Peyer's patch (tissue), 4 donors: ENCODE data around the gene U2AF1. TPM values are rescaled to one million over a fixed set of nuclear protein-coding genes. Genes with fewer than 3 reads are reported as not detected.
"Not testable (repeated sequence)": the region's sequence is repeated elsewhere in the genome, so short reads cannot be mapped to it uniquely, and the experiment has no call there.

Experiments used
- DNase-seq, 3 donors: peaks; one replicate each; pipeline ENCODE4 v3.0.0-alpha.2; 2017 to 2019
- H3K27ac ChIP-seq, 4 donors: fragments of 200-600 bp; sonication (generic); one replicate each; pipeline ENCODE4 v1.5.1; 2016 to 2019
- H3K27me3 ChIP-seq, 2 donors: fragments of 200-600 bp; sonication (generic); one replicate each; pipeline ENCODE4 v1.5.1; 2019
- H3K36me3 ChIP-seq, 3 donors: fragments of 200-600 bp; sonication (generic); one replicate each; pipeline ENCODE4 v1.5.1; 2016 to 2019
- H3K4me1 ChIP-seq, 4 donors: fragments of 200-600 bp; sonication (generic); one replicate each; pipeline ENCODE4 v1.5.1; 2016 to 2019
- H3K4me3 ChIP-seq, 4 donors: fragments of 200-600 bp; sonication (generic); 1 replicate in 3 of 4; 2 replicates in 1 of 4; pipeline ENCODE4 v1.5.1; 2016 to 2019; ENCODE audit warnings: mild to moderate bottlenecking in 1 of 4
- H3K9me3 ChIP-seq, 4 donors: fragments of 200-600 bp; sonication (generic); one replicate each; pipeline ENCODE4 v1.5.1; 2016 to 2019; ENCODE audit warnings: mild to moderate bottlenecking in 1 of 4
- total RNA-seq, 4 donors: library from RNA; depleted of rRNA; stranded (reverse); fragments of >200 nt; gene quantifications; one replicate each; pipeline ENCODE4 v1.1.0, GENCODE V29; 2016

The U2AF1 gene
- total RNA-seq, 4 donors from 2014 or later = 28.1 to 53.6 (median 48.2) TPM

GRCh38 chr21:43102281-43102680 is 5.1 kb downstream of the U2AF1 start:
- not testable (repeated sequence) for H3K27me3 ChIP-seq, H3K4me1 ChIP-seq, DNase-seq, H3K36me3 ChIP-seq, H3K9me3 ChIP-seq, H3K4me3 ChIP-seq, H3K27ac ChIP-seq

- H3K4me3 ChIP-seq, H3K27me3 ChIP-seq, H3K9me3 ChIP-seq, DNase-seq, H3K4me1 ChIP-seq, H3K27ac ChIP-seq, H3K36me3 ChIP-seq: not testable (repeated sequence)
These were observed 5.7 kb downstream of the U2AF1 start for GRCh38 chr21:43101676-43102075.

GRCh38 chr21:43101000-43101399 is 6.4 kb downstream of the U2AF1 start:
- H3K27ac ChIP-seq = not testable (repeated sequence)

GRCh38 chr21:43091979-43092614 is 15.3 kb downstream of the U2AF1 start:
- DNase-seq, H3K4me3 ChIP-seq, H3K4me1 ChIP-seq, H3K36me3 ChIP-seq, H3K27me3 ChIP-seq, H3K27ac ChIP-seq, H3K9me3 ChIP-seq: not testable (repeated sequence)

More at GRCh38 chr21:43101000-43101399, 6.4 kb downstream of the U2AF1 start:
- H3K4me3 ChIP-seq, H3K9me3 ChIP-seq, DNase-seq, H3K36me3 ChIP-seq, H3K27me3 ChIP-seq, H3K4me1 ChIP-seq: not testable (repeated sequence)

GRCh38 chr21:43090947-43091346 is 16.4 kb downstream of the U2AF1 start:
- H3K9me3 ChIP-seq, H3K36me3 ChIP-seq, H3K27ac ChIP-seq, DNase-seq, H3K4me3 ChIP-seq, H3K27me3 ChIP-seq, H3K4me1 ChIP-seq: not testable (repeated sequence)

- not testable (repeated sequence) for H3K4me3 ChIP-seq, H3K9me3 ChIP-seq, H3K27ac ChIP-seq, DNase-seq, H3K4me1 ChIP-seq, H3K27me3 ChIP-seq, H3K36me3 ChIP-seq
These were observed 17.9 kb downstream of the U2AF1 start for GRCh38 chr21:43089463-43089862.

GRCh38 chr21:43082587-43083300 is 24.6 kb downstream of the U2AF1 start:
- not testable (repeated sequence) for H3K36me3 ChIP-seq, H3K4me3 ChIP-seq, DNase-seq, H3K27me3 ChIP-seq, H3K27ac ChIP-seq, H3K4me1 ChIP-seq, H3K9me3 ChIP-seq

- H3K4me3 ChIP-seq, H3K27ac ChIP-seq: not testable (repeated sequence)
These were observed 30.7 kb downstream of the U2AF1 start for GRCh38 chr21:43076643-43077042.

GRCh38 chr21:43076023-43076637 is 31.2 kb downstream of the U2AF1 start:
- H3K27me3 ChIP-seq, H3K27ac ChIP-seq, H3K4me3 ChIP-seq, H3K4me1 ChIP-seq, H3K36me3 ChIP-seq, H3K9me3 ChIP-seq, DNase-seq: not testable (repeated sequence)

More at GRCh38 chr21:43076643-43077042, 30.7 kb downstream of the U2AF1 start:
- not testable (repeated sequence) for H3K27me3 ChIP-seq, H3K36me3 ChIP-seq, H3K9me3 ChIP-seq, H3K4me1 ChIP-seq, DNase-seq

- H3K27me3 ChIP-seq, H3K4me3 ChIP-seq, DNase-seq, H3K9me3 ChIP-seq, H3K36me3 ChIP-seq, H3K27ac ChIP-seq, H3K4me1 ChIP-seq: not testable (repeated sequence)
These were observed 32.0 kb downstream of the U2AF1 start, which contains the start of gene CBS for GRCh38 chr21:43075170-43076022. CBS (minus strand) TSS chr21:43075835; CDS start chr21:43072193, 3,642 bp downstream.

GRCh38 chr21:43074401-43075169 is 32.8 kb downstream of the U2AF1 start:
- not testable (repeated sequence) for H3K27ac ChIP-seq, DNase-seq, H3K4me3 ChIP-seq, H3K27me3 ChIP-seq, H3K9me3 ChIP-seq, H3K4me1 ChIP-seq, H3K36me3 ChIP-seq

- H3K4me3 ChIP-seq, DNase-seq, H3K4me1 ChIP-seq, H3K27ac ChIP-seq, H3K27me3 ChIP-seq, H3K9me3 ChIP-seq, H3K36me3 ChIP-seq: not testable (repeated sequence)
These were observed 34.6 kb downstream of the U2AF1 start for GRCh38 chr21:43072742-43073141.

GRCh38 chr21:43069682-43070081 is 37.7 kb downstream of the U2AF1 start:
- not testable (repeated sequence) for H3K9me3 ChIP-seq, DNase-seq, H3K36me3 ChIP-seq, H3K4me1 ChIP-seq, H3K27ac ChIP-seq, H3K27me3 ChIP-seq, H3K4me3 ChIP-seq

- H3K36me3 ChIP-seq, DNase-seq, H3K27ac ChIP-seq, H3K27me3 ChIP-seq, H3K4me1 ChIP-seq, H3K9me3 ChIP-seq, H3K4me3 ChIP-seq: not testable (repeated sequence)
These were observed 39.3 kb downstream of the U2AF1 start for GRCh38 chr21:43068065-43068464.
